SK-N-SH (cell line): ENCODE data around the gene KIR2DL3.

Experiments
- CTCF ChIP-seq: fragments of 200-600 bp; sonication (generic); IDR thresholded peaks from 2 replicates; pipeline ENCODE4 v1.6.1; 2017; ENCODE audit warnings: antibody characterized with exemption, mild to moderate bottlenecking, moderate library complexity
- ELF1 ChIP-seq: IDR thresholded peaks from 2 replicates; pipeline ENCODE4 v1.4.0; 2012
- EZH2phosphoT487 ChIP-seq: fragments of 200-600 bp; sonication (generic); IDR thresholded peaks from 2 replicates; pipeline ENCODE4 v1.6.1; 2017; ENCODE audit warnings: low read depth, mixed run types, mild to moderate bottlenecking, antibody characterized with exemption, moderate library complexity, borderline replicate concordance
- GATA2 ChIP-seq: sonication (generic); formaldehyde crosslinking; IDR thresholded peaks from 2 replicates; pipeline ENCODE4 v1.5.0; 2020; ENCODE audit warnings: mild to moderate bottlenecking, missing genetic modification reagents
- JUND ChIP-seq: IDR thresholded peaks from 2 replicates; pipeline ENCODE4 v1.4.0; 2012
- MAX ChIP-seq: IDR thresholded peaks from 2 replicates; pipeline ENCODE4 v1.4.0; 2012; ENCODE audit warnings: low read depth
- MXI1 ChIP-seq: IDR thresholded peaks from 2 replicates; pipeline ENCODE4 v1.6.1; 2012; ENCODE audit warnings: mild to moderate bottlenecking, low read depth, low read length, improper control_type of control experiment
- PBX3 ChIP-seq: IDR thresholded peaks from 2 replicates; pipeline ENCODE4; 2012
- RAD21 ChIP-seq: IDR thresholded peaks from 2 replicates; pipeline ENCODE4 v1.6.1; 2012; ENCODE audit warnings: mild to moderate bottlenecking, low read length
- TEAD4 ChIP-seq: IDR thresholded peaks from 2 replicates; pipeline ENCODE4 v1.4.0; 2012; ENCODE audit warnings: mild to moderate bottlenecking, borderline replicate concordance; ENCODE audit not compliant: insufficient read depth
- USF2 ChIP-seq: fragments of 150-350 bp; IDR thresholded peaks from 2 replicates; pipeline ENCODE4 v1.6.1; 2017; ENCODE audit warnings: antibody characterized with exemption, low read length, low read depth, borderline replicate concordance
- YY1 ChIP-seq: IDR thresholded peaks from 2 replicates; pipeline ENCODE4 v1.4.0; 2012; ENCODE audit warnings: low read depth, mild to moderate bottlenecking
- TF ChIP-seq, protein P1 (sequence below): fragments of 150-350 bp; IDR thresholded peaks from 2 replicates; pipeline ENCODE4 v1.6.1; 2016; ENCODE audit warnings: mild to moderate bottlenecking, low read depth, low read length

GRCh38 chr19:54791476-54791875, 53.2 kb downstream of the KIR2DL3 start:
- no peak for TF ChIP-seq ELF1
- TF ChIP-seq RAD21, result no peak
- no peak for TF ChIP-seq CTCF
- TF ChIP-seq EZH2phosphoT487, result no peak
- TF ChIP-seq JUND, result no peak
- TF ChIP-seq USF2, result no peak
- TF ChIP-seq YY1, result no peak
- no peak for TF ChIP-seq MAX
- no peak for TF ChIP-seq GATA2 (CRISPR knock-in tag)
- TF ChIP-seq, protein P1, sequence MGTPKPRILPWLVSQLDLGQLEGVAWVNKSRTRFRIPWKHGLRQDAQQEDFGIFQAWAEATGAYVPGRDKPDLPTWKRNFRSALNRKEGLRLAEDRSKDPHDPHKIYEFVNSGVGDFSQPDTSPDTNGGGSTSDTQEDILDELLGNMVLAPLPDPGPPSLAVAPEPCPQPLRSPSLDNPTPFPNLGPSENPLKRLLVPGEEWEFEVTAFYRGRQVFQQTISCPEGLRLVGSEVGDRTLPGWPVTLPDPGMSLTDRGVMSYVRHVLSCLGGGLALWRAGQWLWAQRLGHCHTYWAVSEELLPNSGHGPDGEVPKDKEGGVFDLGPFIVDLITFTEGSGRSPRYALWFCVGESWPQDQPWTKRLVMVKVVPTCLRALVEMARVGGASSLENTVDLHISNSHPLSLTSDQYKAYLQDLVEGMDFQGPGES, result no peak
- no peak for TF ChIP-seq PBX3
- TF ChIP-seq MXI1, result no peak
- no peak for TF ChIP-seq TEAD4
